ENCODE data around the gene CCZ1. TPM values are rescaled to one million over a fixed set of nuclear protein-coding genes. Genes with fewer than 3 reads are reported as not detected.

CCZ1 gene
- total RNA-seq, 2 donors from 2014 or later, result 76.2 to 79.4 TPM

Other genes starting within 250 kb of the CCZ1 start
- gene RNF216, start 117.1 kb upstream of the CCZ1 start, total RNA-seq, result 10 to 100 TPM; 36.7 to 41.4 TPM
- not detected for gene OCM, start 17.9 kb upstream of the CCZ1 start, total RNA-seq
- gene RSPH10B, start 72.0 kb downstream of the CCZ1 start, total RNA-seq, result not detected
- 1 to 10 TPM; 8.0 to 9.3 TPM for gene PMS2, start 110.3 kb downstream of the CCZ1 start, total RNA-seq
- 10 to 100 TPM; 22.6 to 27.4 TPM for gene AIMP2, start 110.5 kb downstream of the CCZ1 start, total RNA-seq
- under 1 TPM in 1 of 2 donors, not detected in 1; 0.42 TPM for gene ANKRD61, start 132.6 kb downstream of the CCZ1 start, total RNA-seq
- 10 to 100 TPM; 40.2 to 55.5 TPM for gene EIF2AK1, start 160.4 kb downstream of the CCZ1 start, total RNA-seq
- gene USP42, start 206.2 kb downstream of the CCZ1 start, total RNA-seq, result 10 to 100 TPM in 1 of 2 donors, 1 to 10 TPM in 1; 8.3 to 11.2 TPM